Thoracic aorta (tissue), 2 donors: ENCODE results near the gene MYBBP1A. TPM values are rescaled to one million over a fixed set of nuclear protein-coding genes. Genes with fewer than 3 reads are reported as not detected.

Experiments used
- ATAC-seq: fragments of 150-250 bp; one replicate; pipeline ENCODE4 v1.8.0; 2017; ENCODE audit warnings: low read depth; ENCODE audit not compliant: insufficient number of reproducible peaks, low FRiP score
- DNase-seq: peaks from one replicate; pipeline ENCODE4 v3.0.0-alpha.2; 2020; ENCODE audit warnings: low spot score
- H3K27ac ChIP-seq, 2 donors: fragments of 200-600 bp; sonication (generic); 1 replicate in 1 of 2; 2 replicates in 1 of 2; pipeline ENCODE4 v1.5.1; 2016; ENCODE audit warnings: mild to moderate bottlenecking in 2 of 2, moderate library complexity in 2 of 2
- H3K27me3 ChIP-seq: fragments of 200-600 bp; sonication (generic); replicated peaks from 2 replicates; pipeline ENCODE4 v1.6.0; 2016; ENCODE audit warnings: mild to moderate bottlenecking; ENCODE audit not compliant: insufficient read depth
- H3K36me3 ChIP-seq: fragments of 200-600 bp; sonication (generic); one replicate; pipeline ENCODE4 v1.5.1; 2016
- H3K4me1 ChIP-seq, 2 donors: fragments of 200-600 bp; sonication (generic); 1 replicate in 1 of 2; 2 replicates in 1 of 2; pipeline versions ENCODE4 v1.5.1 to v1.6.0; 2016; ENCODE audit warnings: low read depth in 2 of 2, mild to moderate bottlenecking in 1 of 2; ENCODE audit not compliant: control insufficient read depth in 1 of 2
- H3K4me3 ChIP-seq: fragments of 200-600 bp; sonication (generic); 2 replicates; pipeline ENCODE4 v1.5.1; 2016; ENCODE audit warnings: mild to moderate bottlenecking
- H3K9me3 ChIP-seq: fragments of 200-600 bp; sonication (generic); 2 replicates; pipeline ENCODE4 v1.5.1; 2016
- total RNA-seq, 2 donors: library from RNA; depleted of rRNA; stranded (reverse); fragments of >200 nt; gene quantifications; one replicate each; pipeline versions ENCODE4 v1.1.0 to v1.2.3, GENCODE V29; 2016
- TF ChIP-seq, protein P1 (sequence below): fragments of 200-600 bp; sonication (generic); IDR thresholded peaks from one replicate; pipeline ENCODE4 v1.5.1; 2019; ENCODE audit warnings: antibody characterized with exemption

Gene MYBBP1A
- total RNA-seq, 2 donors from 2014 or later: 47.4 to 92.6 TPM

DNA sequence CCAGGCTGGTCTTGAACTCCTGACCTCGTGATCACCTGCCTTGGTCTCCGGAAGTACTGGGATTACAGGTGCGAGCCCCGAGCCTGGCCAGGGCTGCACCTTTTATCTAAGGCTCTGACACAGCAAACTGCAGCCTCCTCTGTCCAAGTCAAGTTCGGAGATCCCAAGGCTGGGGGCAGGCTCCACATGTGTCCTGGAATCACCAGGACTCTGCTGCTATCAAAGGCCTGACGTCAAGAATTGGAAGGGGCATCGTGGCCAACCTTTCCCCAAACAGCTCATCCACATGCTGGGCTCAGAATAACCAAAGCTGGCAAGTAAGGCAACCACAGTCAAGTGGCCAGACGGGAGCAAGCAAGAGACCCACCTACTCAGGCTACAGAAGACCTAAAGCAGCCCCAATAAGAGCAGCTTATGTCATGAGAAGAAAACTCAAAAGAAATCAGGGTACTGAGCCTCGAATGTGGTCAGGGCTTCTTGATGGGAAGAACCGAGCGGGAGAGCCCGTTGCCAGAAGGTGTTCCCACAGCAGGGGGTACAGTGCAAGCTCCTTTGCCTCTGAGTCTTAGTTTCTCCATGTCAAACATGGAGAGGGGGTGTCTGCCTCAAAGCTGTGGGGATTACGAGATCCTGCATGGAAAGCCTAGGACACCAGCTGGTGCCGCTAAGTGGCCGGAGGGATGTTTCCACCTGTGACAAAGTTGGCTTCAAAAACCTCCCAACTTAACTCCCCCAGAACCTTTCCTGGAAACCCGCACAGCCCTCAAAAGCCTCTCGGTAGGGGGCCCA lies 7.9 kb downstream of the MYBBP1A start:
- Histone ChIP-seq H3K9me3 (no peaks in the 10 kb centered on the region), H3K4me1 (no peaks in the 10 kb centered on the region), H3K27me3 (no peaks in the 10 kb centered on the region), H3K4me3 (no peak overlapping the region), H3K36me3 (peaks cover 62% of the 10 kb centered on the region), H3K27ac (no peak overlapping the region)
- TF ChIP-seq, protein P1, sequence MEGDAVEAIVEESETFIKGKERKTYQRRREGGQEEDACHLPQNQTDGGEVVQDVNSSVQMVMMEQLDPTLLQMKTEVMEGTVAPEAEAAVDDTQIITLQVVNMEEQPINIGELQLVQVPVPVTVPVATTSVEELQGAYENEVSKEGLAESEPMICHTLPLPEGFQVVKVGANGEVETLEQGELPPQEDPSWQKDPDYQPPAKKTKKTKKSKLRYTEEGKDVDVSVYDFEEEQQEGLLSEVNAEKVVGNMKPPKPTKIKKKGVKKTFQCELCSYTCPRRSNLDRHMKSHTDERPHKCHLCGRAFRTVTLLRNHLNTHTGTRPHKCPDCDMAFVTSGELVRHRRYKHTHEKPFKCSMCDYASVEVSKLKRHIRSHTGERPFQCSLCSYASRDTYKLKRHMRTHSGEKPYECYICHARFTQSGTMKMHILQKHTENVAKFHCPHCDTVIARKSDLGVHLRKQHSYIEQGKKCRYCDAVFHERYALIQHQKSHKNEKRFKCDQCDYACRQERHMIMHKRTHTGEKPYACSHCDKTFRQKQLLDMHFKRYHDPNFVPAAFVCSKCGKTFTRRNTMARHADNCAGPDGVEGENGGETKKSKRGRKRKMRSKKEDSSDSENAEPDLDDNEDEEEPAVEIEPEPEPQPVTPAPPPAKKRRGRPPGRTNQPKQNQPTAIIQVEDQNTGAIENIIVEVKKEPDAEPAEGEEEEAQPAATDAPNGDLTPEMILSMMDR: no peak
- no peak for DNase-seq
- ATAC-seq: no peak

DNA sequence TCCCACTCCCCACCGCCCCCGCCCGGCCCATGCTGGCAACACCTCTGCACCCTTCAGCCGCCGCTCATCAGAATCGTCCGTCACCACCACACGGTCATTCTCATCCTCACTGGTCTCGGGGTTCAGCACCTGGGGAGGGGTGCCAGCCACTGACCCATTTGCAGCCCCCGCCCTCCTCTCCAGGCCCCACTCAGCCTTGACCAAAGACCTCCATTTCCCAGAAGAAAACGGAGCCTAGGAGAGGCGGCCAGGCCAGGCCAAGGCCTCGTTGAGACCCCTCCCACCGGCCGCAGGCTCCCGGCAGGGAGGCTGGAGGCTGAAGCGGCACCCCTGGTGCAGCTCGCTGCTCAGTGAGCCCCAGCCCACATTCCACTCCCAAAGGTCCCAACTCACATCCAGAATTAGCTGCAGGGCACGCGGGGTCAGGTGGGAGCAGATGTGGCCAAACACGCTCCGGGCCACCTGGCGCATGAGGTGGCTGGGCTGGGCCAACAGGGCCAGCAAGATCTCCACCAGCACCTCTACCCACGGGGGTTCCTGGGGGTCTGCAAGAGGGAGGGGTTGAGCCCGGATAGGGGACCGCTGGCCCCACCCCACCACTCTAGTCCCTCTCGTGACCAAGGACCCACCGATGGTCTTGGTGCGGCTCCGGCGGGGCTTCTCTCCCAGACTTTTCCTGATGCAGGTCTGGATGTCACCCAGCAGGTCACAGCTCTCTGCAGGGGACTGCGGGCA lies 9.8 kb downstream of the MYBBP1A start:
- Histone ChIP-seq H3K4me3 (no peak overlapping the region), H3K36me3 (peaks cover 58% of the 10 kb centered on the region)

DNA sequence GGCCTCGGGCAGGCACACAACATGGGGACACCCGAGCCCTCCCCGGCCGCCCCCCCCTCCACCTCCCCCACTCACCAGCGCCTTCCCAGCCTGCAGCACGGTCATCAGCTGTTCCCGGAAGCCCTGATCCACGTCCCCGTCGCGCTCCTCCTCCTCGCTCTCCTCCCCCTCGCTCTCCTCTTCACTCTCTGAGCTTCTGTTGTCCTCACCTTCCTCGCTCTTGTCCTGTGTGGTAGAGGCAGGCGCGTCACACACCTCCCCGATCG lies 10.3 kb downstream of the MYBBP1A start:
- H3K36me3 ChIP-seq: peaks cover 55% of the 10 kb centered on the region
- no peaks in the 10 kb centered on the region for H3K27me3 ChIP-seq
- no peak overlapping the region for H3K27ac ChIP-seq
- no peaks in the 10 kb centered on the region for H3K9me3 ChIP-seq
- no peak overlapping the region for H3K4me3 ChIP-seq
- no peak for DNase-seq
- no peaks in the 10 kb centered on the region for H3K4me1 ChIP-seq
- no peak for ATAC-seq
- TF ChIP-seq, protein P1: no peak

More for the DNA sequence above, 9.8 kb downstream of the MYBBP1A start:
- Histone ChIP-seq H3K27ac (no peak overlapping the region), H3K9me3 (no peaks in the 10 kb centered on the region), H3K27me3 (no peaks in the 10 kb centered on the region), H3K4me1 (no peaks in the 10 kb centered on the region)
- ATAC-seq (no peak), DNase-seq (no peak)
- TF ChIP-seq, protein P1: no peak

DNA sequence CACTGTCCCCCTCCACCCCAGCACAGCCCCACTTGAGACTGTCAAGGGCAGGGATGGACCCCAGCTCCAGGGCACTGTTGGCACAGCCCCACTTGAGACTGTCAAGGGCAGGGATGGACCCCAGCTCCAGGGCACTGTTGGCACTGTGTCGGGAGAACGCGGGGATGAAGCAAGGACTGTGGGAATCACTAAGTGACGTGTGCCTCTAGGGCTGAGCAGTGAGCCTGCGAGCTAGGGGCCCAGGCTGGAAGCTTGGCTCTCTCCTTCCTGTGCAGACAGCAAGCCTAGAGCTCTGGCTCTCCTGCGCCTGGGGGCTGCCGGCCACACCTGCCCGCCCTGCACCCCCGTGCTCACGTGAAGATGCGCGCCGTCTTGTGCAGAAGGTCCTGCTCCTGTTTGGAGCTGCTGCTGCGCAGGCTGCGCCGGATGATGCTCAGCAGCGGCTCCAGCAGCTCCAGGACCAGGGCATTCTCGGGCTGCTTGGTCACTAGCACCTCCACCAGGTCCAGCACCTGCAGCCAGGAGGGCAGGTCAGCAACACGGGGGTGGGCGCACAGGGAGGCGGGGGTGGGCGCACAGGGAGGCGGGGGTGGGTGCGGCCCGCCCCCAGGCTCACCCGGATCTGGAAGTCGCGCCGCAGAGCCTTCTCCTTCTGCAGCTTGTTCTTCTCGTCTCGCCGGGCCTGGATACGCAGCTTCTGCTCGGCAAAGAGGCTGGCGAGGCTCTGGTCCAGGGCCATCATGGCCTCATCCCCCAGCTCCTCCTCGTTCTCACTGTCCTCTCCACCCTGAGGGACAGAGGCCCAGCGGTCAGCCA lies 10.8 kb downstream of the MYBBP1A start:
- Histone ChIP-seq H3K36me3 (peaks cover 52% of the 10 kb centered on the region), H3K4me3 (no peak overlapping the region), H3K27me3 (no peaks in the 10 kb centered on the region), H3K4me1 (no peaks in the 10 kb centered on the region), H3K27ac (no peak overlapping the region), H3K9me3 (no peaks in the 10 kb centered on the region)
- ATAC-seq: no peak
- no peak for DNase-seq
- TF ChIP-seq, protein P1: no peak

DNA sequence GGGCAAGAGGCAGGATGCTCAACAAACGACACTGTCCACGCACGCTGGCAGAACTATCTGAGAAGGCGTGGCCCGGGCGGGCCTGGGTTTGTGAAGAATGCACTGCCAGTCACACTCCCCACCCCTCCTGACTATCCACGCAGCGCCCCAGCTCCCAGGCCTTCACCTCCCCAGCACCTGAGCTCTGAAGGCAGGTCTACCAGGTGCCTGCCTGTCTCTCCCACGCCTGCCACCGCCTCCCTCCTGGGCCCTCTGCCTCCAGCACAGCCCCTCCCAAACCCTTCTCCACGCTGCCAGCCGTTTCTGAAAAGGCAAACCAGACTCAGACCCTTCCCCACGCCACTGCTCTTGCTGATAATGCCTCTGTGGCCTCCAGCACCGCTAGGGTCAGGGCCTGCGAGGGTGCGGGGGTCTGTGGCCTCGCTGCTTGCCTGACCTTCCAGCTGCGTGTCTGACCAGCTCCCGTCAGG lies 11.6 kb downstream of the MYBBP1A start:
- TF ChIP-seq, protein P1: no peak
- H3K27ac ChIP-seq: no peak overlapping the region
- DNase-seq: no peak

More for the DNA sequence above, 11.6 kb downstream of the MYBBP1A start:
- Histone ChIP-seq H3K4me3 (no peak overlapping the region), H3K9me3 (no peaks in the 10 kb centered on the region), H3K36me3 (peaks cover 45% of the 10 kb centered on the region), H3K27me3 (no peaks in the 10 kb centered on the region), H3K4me1 (peaks cover 0 to 1% of the 10 kb centered on the region in 2 donors)
- ATAC-seq: no peak
